A204.1 (cell line): Measurements from ENCODE around the gene FERMT1.
"Not testable (repeated sequence)": the region's sequence is repeated elsewhere in the genome, so short reads cannot be mapped to it uniquely, and the experiment has no call there.

Experiments
- FAIRE-seq: peaks from 2 replicates; lab custom pipeline; 2012; peaks lifted over from hg19 to GRCh38; lab: Jason Lieb, UNC

The FERMT1 gene

DNA sequence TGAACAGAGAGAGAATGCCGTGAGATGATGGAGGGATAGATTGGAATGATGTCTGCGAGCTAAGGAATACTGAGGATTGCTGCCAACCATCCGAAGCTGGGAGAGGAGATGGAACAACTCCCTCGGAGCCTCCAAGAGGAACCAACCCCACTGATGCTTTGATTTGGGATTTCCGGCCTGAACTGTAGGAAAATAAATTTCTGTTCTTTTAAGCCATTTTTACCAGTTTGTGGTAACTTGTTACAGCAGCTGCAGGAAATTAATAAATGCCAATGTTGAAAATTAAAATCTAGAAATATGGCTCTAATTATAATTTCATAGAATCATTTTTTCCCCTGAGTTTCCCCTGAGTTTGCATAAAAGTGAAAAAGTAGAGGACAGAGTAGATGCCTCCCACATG is 83.1 kb downstream of the FERMT1 start:
- no peak for FAIRE-seq

DNA sequence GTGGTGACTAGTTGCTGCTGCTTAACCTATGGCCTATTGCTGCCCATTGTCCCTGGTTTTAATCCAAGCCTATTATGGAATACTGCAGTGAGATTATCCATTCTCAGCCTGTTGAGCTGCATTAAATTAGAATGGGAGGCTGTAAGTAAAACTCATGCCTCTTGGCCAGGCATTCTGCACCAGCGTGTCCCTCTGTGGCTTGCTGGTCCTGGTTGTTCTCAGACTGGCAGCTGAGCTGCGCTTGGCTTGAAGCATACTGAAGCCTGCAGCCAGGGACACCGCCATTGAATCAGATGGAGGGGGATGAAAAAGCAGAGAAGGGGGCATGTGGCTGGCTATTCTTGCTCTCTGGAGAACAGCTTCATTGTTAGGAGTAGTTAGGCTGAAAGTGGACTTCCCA is 84.6 kb downstream of the FERMT1 start:
- FAIRE-seq, result no peak

DNA sequence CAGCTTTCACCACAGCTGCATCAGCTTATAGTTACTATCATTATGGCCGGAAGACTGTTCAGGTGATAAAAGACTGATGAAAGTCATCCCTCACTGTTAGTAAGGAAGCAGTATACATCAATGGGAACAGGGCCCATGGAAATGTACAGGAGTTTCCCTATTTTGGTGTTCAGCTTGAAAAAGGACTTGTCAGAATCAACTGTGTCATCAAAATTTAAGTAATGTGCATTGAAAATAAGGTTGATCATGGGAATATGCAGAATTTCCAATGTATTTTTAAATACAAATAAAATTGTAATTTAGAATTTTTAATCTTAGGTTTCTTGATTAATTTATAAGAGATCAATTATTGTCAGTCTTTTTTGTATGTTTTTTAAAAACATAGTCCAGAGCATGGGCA is 85.7 kb downstream of the FERMT1 start:
- no peak for FAIRE-seq

DNA sequence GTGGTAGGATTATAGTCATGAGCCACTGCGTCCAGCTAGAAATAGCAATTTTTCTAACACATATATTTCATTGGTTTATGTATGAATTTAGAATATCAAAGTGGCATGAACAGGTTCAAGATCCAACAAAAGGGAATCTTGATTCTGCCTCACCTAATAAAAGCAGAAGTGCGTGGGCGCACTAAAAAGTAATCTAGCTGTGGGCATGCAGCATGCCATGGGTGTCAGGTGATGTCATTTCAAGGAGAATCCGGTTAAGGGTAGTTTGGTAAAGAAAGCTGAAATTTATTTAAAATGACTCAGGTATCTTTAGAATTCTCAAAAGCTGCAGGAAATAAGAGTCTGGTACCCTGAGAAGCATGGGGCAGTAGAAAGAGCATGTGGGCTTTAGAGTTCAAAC is 86.6 kb downstream of the FERMT1 start:
- no peak for FAIRE-seq

DNA sequence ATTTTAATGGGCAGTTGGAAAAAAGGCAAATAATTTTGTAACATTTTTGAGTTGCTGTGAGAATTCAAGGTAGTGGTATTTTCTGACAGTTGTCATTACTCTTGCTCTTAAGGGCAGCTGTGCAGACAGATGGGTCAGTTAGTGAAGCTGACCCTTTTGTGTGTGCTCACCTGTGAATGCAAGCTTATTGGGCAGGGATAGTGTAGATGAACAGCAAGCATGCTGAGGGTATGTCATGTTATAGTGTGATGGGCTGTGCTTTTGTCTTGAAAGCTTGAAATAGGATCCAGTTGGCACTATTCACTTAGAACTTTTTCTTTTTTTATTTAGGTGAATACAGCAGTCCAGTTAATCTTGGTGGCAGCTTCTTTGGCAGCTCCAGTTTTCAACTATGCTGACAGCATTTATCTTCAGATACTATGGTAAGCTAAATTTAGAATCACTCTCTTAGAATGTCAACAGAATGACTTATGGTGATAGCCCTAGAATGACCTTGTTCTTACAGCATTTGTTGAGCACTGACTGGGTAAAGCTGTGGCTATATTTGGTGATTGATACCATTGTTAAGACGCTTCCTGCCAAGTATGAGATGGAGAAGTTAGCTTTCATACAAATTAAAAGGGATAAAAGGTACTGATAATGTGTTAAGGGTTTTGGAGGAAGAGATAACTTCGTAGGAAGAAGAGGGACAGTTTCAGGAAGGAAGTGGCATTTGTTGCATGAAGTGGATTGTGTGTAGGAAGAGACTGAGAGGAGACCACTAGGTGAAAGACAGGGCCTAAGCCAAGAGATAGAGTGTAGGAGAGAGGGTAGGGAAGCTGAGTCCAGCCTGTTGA is 88.5 kb downstream of the FERMT1 start:
- FAIRE-seq, result no peak

DNA sequence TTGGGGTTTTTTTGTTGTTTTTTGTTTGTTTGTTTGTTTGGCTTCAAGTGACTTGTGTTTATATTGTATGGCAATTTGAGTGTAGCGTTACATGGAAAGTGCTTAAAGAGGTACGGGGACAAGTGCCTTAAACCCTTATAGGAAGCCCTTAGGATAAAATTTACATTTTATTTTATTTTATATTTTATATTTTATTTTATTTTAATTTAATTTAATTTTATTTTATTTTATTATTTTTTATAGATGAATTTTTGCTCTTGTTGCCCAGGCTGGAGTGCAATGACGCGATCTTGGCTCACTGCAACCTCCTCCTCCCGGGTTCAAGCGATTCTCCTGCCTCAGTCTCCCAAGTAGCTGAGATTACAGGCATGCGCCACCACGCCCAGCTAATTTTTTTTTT is 89.9 kb downstream of the FERMT1 start:
- FAIRE-seq, result not testable (repeated sequence)

DNA sequence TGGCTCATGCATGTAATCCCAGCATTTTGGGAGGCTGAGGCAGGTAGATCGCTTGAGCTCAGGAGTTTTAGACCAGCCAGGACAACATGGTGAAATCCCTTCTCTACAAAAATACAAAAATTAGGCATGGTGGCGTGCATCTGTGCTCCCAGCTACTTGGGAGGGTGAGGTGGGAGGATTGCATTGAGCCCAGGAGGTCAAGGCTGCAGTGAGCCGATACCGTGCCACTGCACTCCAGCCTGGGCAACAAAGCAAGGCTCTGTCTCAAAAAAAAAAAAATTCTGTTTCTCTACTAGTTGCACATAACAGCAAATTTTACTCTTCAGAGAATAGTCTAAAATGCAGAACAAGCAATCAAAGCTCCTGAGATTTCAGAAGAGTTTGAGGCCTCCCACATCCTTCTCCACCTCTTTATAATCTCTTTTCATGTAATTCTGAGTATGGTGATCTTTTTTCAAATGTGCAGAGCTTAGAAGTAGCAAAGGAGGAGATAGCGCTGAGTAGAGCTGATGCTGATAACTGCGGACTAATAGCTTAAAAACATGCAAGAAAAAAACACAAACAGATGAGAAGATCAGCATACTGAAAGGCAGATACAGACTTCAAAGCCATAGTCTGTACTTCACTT is 92.3 kb downstream of the FERMT1 start:
- no peak for FAIRE-seq

DNA sequence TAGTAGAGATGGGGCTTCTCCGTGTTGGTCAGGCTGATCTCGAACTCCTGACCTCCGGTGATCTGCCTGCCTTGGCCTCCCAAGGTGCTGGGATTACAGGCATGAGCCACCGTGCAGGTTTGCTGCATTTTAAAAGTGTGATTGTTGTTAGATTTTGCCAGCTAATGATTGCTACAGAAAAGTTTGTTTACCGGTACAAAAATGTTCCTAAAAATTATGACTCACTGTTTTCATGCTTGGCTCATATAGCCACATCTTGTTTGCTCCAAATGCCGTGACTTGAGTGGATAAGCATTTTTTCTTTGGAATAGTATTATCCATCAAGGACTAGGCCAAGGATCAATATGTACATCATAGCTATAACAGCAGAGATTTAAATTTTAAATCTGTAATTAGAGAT is 93.3 kb downstream of the FERMT1 start:
- no peak for FAIRE-seq

DNA sequence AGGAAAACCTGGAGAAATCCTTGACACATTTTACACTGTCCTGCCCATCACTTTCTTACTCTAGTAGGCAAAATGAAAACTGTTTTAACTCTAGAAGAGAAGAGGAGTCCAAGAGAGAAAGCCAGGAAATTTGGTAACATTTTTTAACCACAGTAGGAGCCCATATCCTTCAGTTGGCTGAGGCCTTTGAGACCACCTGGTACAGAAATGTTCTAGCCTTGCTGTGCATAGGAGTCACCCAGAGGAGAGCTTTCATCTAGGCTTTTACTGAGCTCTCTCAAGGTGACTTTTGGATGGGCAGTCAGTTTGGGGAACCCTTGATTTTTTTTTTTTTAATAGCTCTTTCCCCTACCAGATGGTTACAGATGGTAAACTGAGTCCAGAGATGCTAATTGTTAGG is 94.0 kb downstream of the FERMT1 start:
- no peak for FAIRE-seq

DNA sequence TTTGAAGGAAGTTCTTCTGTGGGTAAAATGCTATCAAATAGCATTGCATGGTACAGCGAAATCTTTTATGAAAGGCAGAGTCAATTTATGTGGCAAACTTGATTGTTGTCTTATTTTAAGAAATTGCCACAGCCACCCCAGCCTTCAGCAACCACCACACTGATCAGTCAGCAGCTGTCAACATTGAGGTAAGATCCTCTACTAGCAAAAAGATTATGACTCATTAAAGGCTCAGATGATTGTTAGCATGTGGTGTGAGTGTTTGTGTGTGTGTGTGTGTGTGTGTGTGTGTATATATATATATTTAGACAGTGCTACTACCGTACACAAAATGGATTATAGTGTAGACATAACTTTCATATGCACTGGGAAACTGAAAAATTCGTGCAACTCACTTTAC is 96.8 kb downstream of the FERMT1 start:
- no peak for FAIRE-seq
